ENCODE results near the gene WDR75. TPM values are rescaled to one million over a fixed set of nuclear protein-coding genes. Genes with fewer than 3 reads are reported as not detected.
A peak's percentile ranks its signal among the peaks of the same experiment; 100 is the strongest.

Gene WDR75
- 10 to 100 TPM; 59.1 to 75.1 TPM for total RNA-seq

GRCh38 chr2:189440947-189441708 is at the start of gene WDR75:
WDR75 (plus strand) TSS chr2:189441474; CDS start chr2:189441493, 19 bp downstream.
- H3K4me1 Mint-ChIP-seq (ENCODE audit: low read depth), result peaks cover 21% of the 10 kb centered on the region
- DNase-seq, result peak; percentile 92 to 94
- no peaks in the 10 kb centered on the region for H3K9me3 Mint-ChIP-seq
- peak within 1 kb of the TSS; percentile 97 for H3K27ac Mint-ChIP-seq
- H3K4me3 Mint-ChIP-seq, result no peak within 1 kb of the TSS
- peak; percentile 94 for ATAC-seq (replicated peaks in 1 of 2)
- no peaks in the 10 kb centered on the region for H3K27me3 Mint-ChIP-seq (ENCODE audit: low read depth)
- peaks cover 2% of the 10 kb centered on the region in 2 donors for H3K36me3 Mint-ChIP-seq (ENCODE audit: insufficient read depth in 2 of 2)

- H3K27me3 Mint-ChIP-seq (ENCODE audit: low read depth), result no peaks in the 10 kb centered on the region
- no peak overlapping the region for H3K4me3 Mint-ChIP-seq
- no peak overlapping the region for H3K27ac Mint-ChIP-seq
- no peaks in the 10 kb centered on the region for H3K4me1 Mint-ChIP-seq (ENCODE audit: low read depth)
- DNase-seq, result no peak
- H3K9me3 Mint-ChIP-seq, result no peaks in the 10 kb centered on the region
- ATAC-seq (replicated peaks in 1 of 2), result no peak
- H3K36me3 Mint-ChIP-seq (ENCODE audit: insufficient read depth in 2 of 2), result peaks cover 0 to 1% of the 10 kb centered on the region in 2 donors
Measured at GRCh38 chr2:189393440-189394111, 47.7 kb upstream of the WDR75 start.

- H3K4me1 Mint-ChIP-seq (ENCODE audit: low read depth), result no peaks in the 10 kb centered on the region
- H3K4me3 Mint-ChIP-seq, result no peak overlapping the region
- no peaks in the 10 kb centered on the region for H3K27me3 Mint-ChIP-seq (ENCODE audit: low read depth)
- no peak for DNase-seq
- peaks cover 0 to 1% of the 10 kb centered on the region in 2 donors for H3K36me3 Mint-ChIP-seq (ENCODE audit: insufficient read depth in 2 of 2)
- no peak overlapping the region for H3K27ac Mint-ChIP-seq
- no peak for ATAC-seq (replicated peaks in 1 of 2)
- H3K9me3 Mint-ChIP-seq, result peaks cover 0 to under 1% of the 10 kb centered on the region in 2 donors
Measured at GRCh38 chr2:189394525-189394924, 46.7 kb upstream of the WDR75 start.

GRCh38 chr2:189402932-189403331 is 38.3 kb upstream of the WDR75 start:
- peaks cover 0 to 1% of the 10 kb centered on the region in 2 donors for H3K9me3 Mint-ChIP-seq
- ATAC-seq (replicated peaks in 1 of 2), result no peak
- no peak for DNase-seq
- no peaks in the 10 kb centered on the region for H3K27me3 Mint-ChIP-seq (ENCODE audit: low read depth)
- no peak overlapping the region for H3K4me3 Mint-ChIP-seq
- H3K4me1 Mint-ChIP-seq (ENCODE audit: low read depth), result peaks cover 11% of the 10 kb centered on the region
- peaks cover 0 to 1% of the 10 kb centered on the region in 2 donors for H3K36me3 Mint-ChIP-seq (ENCODE audit: insufficient read depth in 2 of 2)
- no peak overlapping the region for H3K27ac Mint-ChIP-seq

GRCh38 chr2:189406586-189407233 is 34.6 kb upstream of the WDR75 start:
- H3K4me1 Mint-ChIP-seq (ENCODE audit: low read depth), result peaks cover 31% of the 10 kb centered on the region
- DNase-seq, result no peak
- no peaks in the 10 kb centered on the region for H3K9me3 Mint-ChIP-seq
- no peaks in the 10 kb centered on the region for H3K27me3 Mint-ChIP-seq (ENCODE audit: low read depth)
- ATAC-seq (replicated peaks in 1 of 2), result no peak
- no peaks in the 10 kb centered on the region for H3K36me3 Mint-ChIP-seq (ENCODE audit: insufficient read depth in 2 of 2)
- no peak overlapping the region for H3K4me3 Mint-ChIP-seq
- no peak overlapping the region for H3K27ac Mint-ChIP-seq

- Mint-ChIP-seq H3K27me3 (ENCODE audit: low read depth) (no peaks in the 10 kb centered on the region), H3K36me3 (ENCODE audit: insufficient read depth in 2 of 2) (no peaks in the 10 kb centered on the region), H3K27ac (peak overlapping the region; percentile 28), H3K4me1 (ENCODE audit: low read depth) (peaks cover 36% of the 10 kb centered on the region), H3K4me3 (peak overlapping the region; percentile 37 to 50), H3K9me3 (no peaks in the 10 kb centered on the region)
- no peak for DNase-seq
- ATAC-seq (replicated peaks in 1 of 2), result no peak
Measured at GRCh38 chr2:189407281-189408209, 33.7 kb upstream of the WDR75 start.

- DNase-seq (no peak), ATAC-seq (replicated peaks in 1 of 2) (no peak)
- H3K27ac Mint-ChIP-seq, result no peak overlapping the region
- H3K27me3 Mint-ChIP-seq (ENCODE audit: low read depth), result no peaks in the 10 kb centered on the region
- peaks cover 36% of the 10 kb centered on the region for H3K4me1 Mint-ChIP-seq (ENCODE audit: low read depth)
- H3K9me3 Mint-ChIP-seq, result no peaks in the 10 kb centered on the region
- H3K36me3 Mint-ChIP-seq (ENCODE audit: insufficient read depth in 2 of 2), result no peaks in the 10 kb centered on the region
- peak overlapping the region; percentile 37 to 50 for H3K4me3 Mint-ChIP-seq
Measured at GRCh38 chr2:189408294-189408693, 33.0 kb upstream of the WDR75 start.

GRCh38 chr2:189409131-189409530 is 32.1 kb upstream of the WDR75 start:
- Mint-ChIP-seq H3K27ac (no peak overlapping the region), H3K27me3 (ENCODE audit: low read depth) (no peaks in the 10 kb centered on the region), H3K36me3 (ENCODE audit: insufficient read depth in 2 of 2) (no peaks in the 10 kb centered on the region), H3K4me3 (peak overlapping the region in 1 of 2 donors; percentile 24), H3K4me1 (ENCODE audit: low read depth) (peaks cover 36% of the 10 kb centered on the region), H3K9me3 (no peaks in the 10 kb centered on the region)
- ATAC-seq (replicated peaks in 1 of 2) (no peak), DNase-seq (no peak)

GRCh38 chr2:189409647-189410046 is 31.6 kb upstream of the WDR75 start:
- Mint-ChIP-seq H3K9me3 (no peaks in the 10 kb centered on the region), H3K4me1 (ENCODE audit: low read depth) (peaks cover 36% of the 10 kb centered on the region), H3K4me3 (no peak overlapping the region), H3K36me3 (ENCODE audit: insufficient read depth in 2 of 2) (no peaks in the 10 kb centered on the region), H3K27ac (no peak overlapping the region), H3K27me3 (ENCODE audit: low read depth) (no peaks in the 10 kb centered on the region)
- ATAC-seq (replicated peaks in 1 of 2) (no peak), DNase-seq (no peak)

- ATAC-seq (replicated peaks in 1 of 2), result no peak
- no peak overlapping the region for H3K4me3 Mint-ChIP-seq
- DNase-seq, result no peak
- H3K27me3 Mint-ChIP-seq (ENCODE audit: low read depth), result no peaks in the 10 kb centered on the region
- no peak overlapping the region for H3K27ac Mint-ChIP-seq
- no peaks in the 10 kb centered on the region for H3K36me3 Mint-ChIP-seq (ENCODE audit: insufficient read depth in 2 of 2)
- H3K9me3 Mint-ChIP-seq, result no peaks in the 10 kb centered on the region
- peaks cover 35% of the 10 kb centered on the region for H3K4me1 Mint-ChIP-seq (ENCODE audit: low read depth)
Measured at GRCh38 chr2:189411860-189412259, 29.4 kb upstream of the WDR75 start.

- Mint-ChIP-seq H3K4me1 (ENCODE audit: low read depth) (peaks cover 29% of the 10 kb centered on the region), H3K27ac (no peak overlapping the region), H3K9me3 (no peaks in the 10 kb centered on the region), H3K27me3 (ENCODE audit: low read depth) (no peaks in the 10 kb centered on the region), H3K36me3 (ENCODE audit: insufficient read depth in 2 of 2) (no peaks in the 10 kb centered on the region), H3K4me3 (no peak overlapping the region)
- ATAC-seq (replicated peaks in 1 of 2) (peak in 1 of 2 donors; percentile 53), DNase-seq (peak; percentile 34 to 52)
Measured at GRCh38 chr2:189412330-189412953, 28.8 kb upstream of the WDR75 start.

- no peak overlapping the region for H3K27ac Mint-ChIP-seq
- H3K27me3 Mint-ChIP-seq (ENCODE audit: low read depth), result no peaks in the 10 kb centered on the region
- no peaks in the 10 kb centered on the region for H3K9me3 Mint-ChIP-seq
- ATAC-seq (replicated peaks in 1 of 2), result no peak
- peaks cover 21% of the 10 kb centered on the region for H3K4me1 Mint-ChIP-seq (ENCODE audit: low read depth)
- no peak for DNase-seq
- H3K36me3 Mint-ChIP-seq (ENCODE audit: insufficient read depth in 2 of 2), result no peaks in the 10 kb centered on the region
- no peak overlapping the region for H3K4me3 Mint-ChIP-seq
Measured at GRCh38 chr2:189413249-189413648, 28.0 kb upstream of the WDR75 start.
